Natural killer cell (primary cell): Measurements from ENCODE around the gene ATP5F1D. TPM values are rescaled to one million over a fixed set of nuclear protein-coding genes. Genes with fewer than 3 reads are reported as not detected.

Source experiments
- ATAC-seq, 3 donors: fragments of 150-1000 bp in 2 of 3; fragments of 200-7000 bp in 1 of 3; cut with Tn5 transposase; 1 replicate in 1 of 3; 2 replicates in 2 of 3; pipeline ENCODE4 v1.10.0; 2021; ENCODE audit warnings: mild to moderate bottlenecking in 2 of 3, moderate library complexity in 2 of 3
- DNase-seq, 2 donors: peaks; one replicate each; pipeline versions ENCODE4 v3.0.0 to v3.0.0-alpha.2; 2013 to 2021; ENCODE audit warnings: mixed read lengths in 1 of 2
- H3K27ac ChIP-seq: one replicate; pipeline ENCODE4 v1.5.1; 2013; ENCODE audit warnings: mild to moderate bottlenecking, low read length
- H3K27me3 ChIP-seq: one replicate; pipeline ENCODE4 v1.6.1; 2013; ENCODE audit warnings: low read length; ENCODE audit not compliant: control insufficient read depth, insufficient read depth
- H3K36me3 ChIP-seq: one replicate; pipeline ENCODE4 v1.6.1; 2013; ENCODE audit warnings: low read length; ENCODE audit not compliant: control insufficient read depth, insufficient read depth
- H3K4me1 ChIP-seq: one replicate; pipeline ENCODE4 v1.6.1; 2013; ENCODE audit warnings: low read length; ENCODE audit not compliant: control insufficient read depth, insufficient read depth
- H3K4me3 ChIP-seq: one replicate; pipeline ENCODE4 v1.5.1; 2013; ENCODE audit warnings: low read length
- H3K9me3 ChIP-seq: one replicate; pipeline ENCODE4 v1.6.1; 2013; ENCODE audit warnings: low read length; ENCODE audit not compliant: control insufficient read depth, insufficient read depth
- H3K27ac Mint-ChIP-seq, 2 donors: one replicate each; pipeline ENCODE4 v1.8.0; 2022; ENCODE audit warnings: mild to moderate bottlenecking in 2 of 2, mixed read lengths in 2 of 2, moderate library complexity in 1 of 2
- H3K27me3 Mint-ChIP-seq, 2 donors: one replicate each; pipeline ENCODE4 v1.8.0; 2022; ENCODE audit warnings: low read depth in 2 of 2, mixed read lengths in 2 of 2
- H3K36me3 Mint-ChIP-seq: one replicate; pipeline ENCODE4 v1.8.0; 2022; ENCODE audit warnings: mixed read lengths
- H3K4me1 Mint-ChIP-seq, 2 donors: one replicate each; pipeline ENCODE4 v1.8.0; 2022; ENCODE audit warnings: mixed read lengths in 2 of 2
- H3K4me3 Mint-ChIP-seq: one replicate; pipeline ENCODE4 v1.8.0; 2022; ENCODE audit warnings: mild to moderate bottlenecking, moderate library complexity, mixed read lengths
- H3K9me3 Mint-ChIP-seq, 2 donors: one replicate each; pipeline ENCODE4 v1.8.0; 2022; ENCODE audit warnings: mixed read lengths in 2 of 2
- CTCF ChIP-seq: fragments of 200-600 bp; IDR thresholded peaks from one replicate; pipeline ENCODE4 v1.8.0; 2022; ENCODE audit warnings: antibody characterized with exemption
- WGBS: methylation state at CpG from one replicate; pipeline ENCODE4 v1.1.7; 2013; ENCODE audit warnings: missing lambda C conversion rate; ENCODE audit not compliant: insufficient coverage; 5-methylcytosine and 5-hydroxymethylcytosine counted together
- intact Hi-C: fragments of 100-400 bp; cut with micrococcal nuclease; formaldehyde crosslinking; loops from one replicate; pipeline ENCODE4 v1.14.2; 2022
- total RNA-seq, 4 donors: library from RNA; stranded (reverse); fragments of 120-200 nt in 1 of 4; gene quantifications; one replicate each; pipeline versions ENCODE4 v1.2.3 to v1.2.4, GENCODE V29; 2013 to 2022

The ATP5F1D gene
- total RNA-seq, 3 donors from 2014 or later (not counting 1 experiment from before 2014, with no cell fraction given): 88.6 to 119 (median 104) TPM

GRCh38 chr19:1220976-1221903 is 20.3 kb upstream of the ATP5F1D start:
- peaks cover 38% of the 10 kb centered on the region for H3K36me3 ChIP-seq
- H3K4me3 ChIP-seq: no peak overlapping the region
- no peaks in the 10 kb centered on the region for H3K9me3 ChIP-seq
- WGBS: 91% methylated on average over 35 of the region's 38 CpGs
- DNase-seq: no peak
- Mint-ChIP-seq H3K4me3 (no peak overlapping the region), H3K9me3 (no peaks in the 10 kb centered on the region), H3K27ac (no peak overlapping the region), H3K36me3 (no peaks in the 10 kb centered on the region), H3K4me1 (no peaks in the 10 kb centered on the region), H3K27me3 (no peaks in the 10 kb centered on the region)
- no peaks in the 10 kb centered on the region for H3K4me1 ChIP-seq
- no peak for TF ChIP-seq CTCF
- no peak overlapping the region for H3K27ac ChIP-seq
- ATAC-seq: peak in 2 of 3 donors; percentile 26 to 46
- intact Hi-C loops: no loop called here
- no peaks in the 10 kb centered on the region for H3K27me3 ChIP-seq

- H3K9me3 Mint-ChIP-seq: no peaks in the 10 kb centered on the region
- DNase-seq (no peak), ATAC-seq (no peak)
- no peaks in the 10 kb centered on the region for H3K36me3 Mint-ChIP-seq
- H3K4me1 Mint-ChIP-seq: no peaks in the 10 kb centered on the region
- no peak for TF ChIP-seq CTCF
- no peaks in the 10 kb centered on the region for H3K4me1 ChIP-seq
- H3K9me3 ChIP-seq: no peaks in the 10 kb centered on the region
- intact Hi-C loops: no loop called here
- no peaks in the 10 kb centered on the region for H3K27me3 Mint-ChIP-seq
- peaks cover 41% of the 10 kb centered on the region for H3K36me3 ChIP-seq
- no peak overlapping the region for H3K27ac ChIP-seq
- no peak overlapping the region for H3K4me3 ChIP-seq
- no peak overlapping the region for H3K4me3 Mint-ChIP-seq
- H3K27ac Mint-ChIP-seq: no peak overlapping the region
- H3K27me3 ChIP-seq: no peaks in the 10 kb centered on the region
- 97% methylated on average over 22 of the region's 22 CpGs for WGBS
Observed at GRCh38 chr19:1221904-1222255, 19.7 kb upstream of the ATP5F1D start.

GRCh38 chr19:1222394-1222793 is 19.2 kb upstream of the ATP5F1D start:
- no peak overlapping the region for H3K4me3 Mint-ChIP-seq
- WGBS: 95% methylated on average over 14 of the region's 14 CpGs
- no peaks in the 10 kb centered on the region for H3K4me1 ChIP-seq
- DNase-seq: no peak
- no peak overlapping the region for H3K4me3 ChIP-seq
- H3K27me3 Mint-ChIP-seq: no peaks in the 10 kb centered on the region
- H3K27ac ChIP-seq: no peak overlapping the region
- H3K36me3 ChIP-seq: peaks cover 45% of the 10 kb centered on the region
- no peak for ATAC-seq
- no peaks in the 10 kb centered on the region for H3K9me3 ChIP-seq
- H3K27me3 ChIP-seq: no peaks in the 10 kb centered on the region
- H3K27ac Mint-ChIP-seq: no peak overlapping the region
- no peak for TF ChIP-seq CTCF
- no peaks in the 10 kb centered on the region for H3K36me3 Mint-ChIP-seq
- intact Hi-C loops: no loop called here
- H3K9me3 Mint-ChIP-seq: no peaks in the 10 kb centered on the region
- H3K4me1 Mint-ChIP-seq: no peaks in the 10 kb centered on the region
